Psoas muscle (tissue), 8 donors: Measurements from ENCODE around the gene RBFOX2. TPM values are rescaled to one million over a fixed set of nuclear protein-coding genes. Genes with fewer than 3 reads are reported as not detected.

Experiments used
- ATAC-seq, 4 donors: fragments of 200-7000 bp; cut with Tn5 transposase; one replicate each; pipeline ENCODE4 v1.9.1; 2020; ENCODE audit warnings: moderate library complexity in 3 of 4, mild to moderate bottlenecking in 2 of 4
- DNase-seq, 2 donors: peaks; one replicate each; pipeline ENCODE4 v3.0.0-alpha.2; 2020
- H3K27ac ChIP-seq: fragments of 200-600 bp; one replicate; pipeline ENCODE4 v1.8.0; 2022
- H3K27me3 ChIP-seq, 3 donors: fragments of 200-600 bp in 1 of 3; one replicate each; pipeline versions ENCODE4 v1.6.1 to v1.8.0; 2013 to 2022; ENCODE audit warnings: low read length in 2 of 3, mild to moderate bottlenecking in 2 of 3, moderate library complexity in 1 of 3; ENCODE audit not compliant: insufficient read depth in 3 of 3
- H3K36me3 ChIP-seq, 2 donors: fragments of 200-600 bp in 1 of 2; one replicate each; pipeline versions ENCODE4 v1.6.1 to v1.8.0; 2013 to 2022; ENCODE audit warnings: low read depth in 1 of 2, mild to moderate bottlenecking in 1 of 2, moderate library complexity in 1 of 2; ENCODE audit not compliant: insufficient read depth in 1 of 2
- H3K4me1 ChIP-seq: fragments of 200-600 bp; one replicate; pipeline ENCODE4 v1.8.0; 2022
- H3K4me3 ChIP-seq: fragments of 200-600 bp; one replicate; pipeline ENCODE4 v1.8.0; 2022; ENCODE audit warnings: mild to moderate bottlenecking
- H3K9me3 ChIP-seq: fragments of 200-600 bp; one replicate; pipeline ENCODE4 v1.8.0; 2022
- WGBS, 3 donors: extraction: QIAGEN DNeasy Blood & Tissue Kit; methylation state at CpG; one replicate each; pipeline versions ENCODE4 v1.1.6 to v1.1.7; 2013; 5-methylcytosine and 5-hydroxymethylcytosine counted together
- intact Hi-C, 2 donors: fragments of 100-400 bp; cut with DNase I; formaldehyde crosslinking; loops; one replicate each; pipeline versions ENCODE4 v1.11.0 to v1.14.2; 2022
- polyA plus RNA-seq, 3 donors: library from polyadenylated mRNA; stranded (reverse); fragments of 200-250 nt; gene quantifications; one replicate each; pipeline ENCODE4 v1.2.3, GENCODE V29; 2013
- total RNA-seq, 4 donors: library from RNA; stranded (reverse); fragmentation: NEBNext Ultra II Directional in 2 of 4; extraction: Animal tissue kit (Norgen Biotek cat#: 25700) in 2 of 4; gene quantifications; one replicate each; pipeline versions ENCODE4 v1.2.1 to v1.2.4, GENCODE V29; 2021 to 2023
- TF ChIP-seq, protein P1 (sequence below): fragments of 200-600 bp; IDR thresholded peaks from one replicate; pipeline ENCODE4 v1.8.0; 2022; ENCODE audit warnings: antibody characterized with exemption
- donor health status: healthy with polysubstance abuse.
- donor health status: DM: no; HTN: no; CAD: no; lungs with moderate emphysema.
- donor health status: Bipolar disorder and iron deficiency.
- donor health status: healthy.
- donor health status: DM: yes; HTN: yes; CAD: no.
- donor health status: DM: no; HTN: no; CAD: no.
- donor health status: DM: no; HTN: no; CAD: no.
- donor health status: DM: yes; HTN: yes; CAD: no.

The RBFOX2 gene
- total and polyA plus RNA-seq, 7 donors, result 7.7 to 50.4 (median 28.4) TPM

GRCh38 chr22:35761037-35761436 is 267.6 kb downstream of the RBFOX2 start:
- H3K4me3 ChIP-seq, result no peak overlapping the region
- peaks cover 0 to 74% of the 10 kb centered on the region in 2 donors for H3K36me3 ChIP-seq
- WGBS, 3 donors, result 97 to 100% (median 97%) methylated on average over 1 of the region's 1 CpG
- peaks cover 7% of the 10 kb centered on the region for H3K4me1 ChIP-seq
- no peak for DNase-seq
- TF ChIP-seq, protein P1, sequence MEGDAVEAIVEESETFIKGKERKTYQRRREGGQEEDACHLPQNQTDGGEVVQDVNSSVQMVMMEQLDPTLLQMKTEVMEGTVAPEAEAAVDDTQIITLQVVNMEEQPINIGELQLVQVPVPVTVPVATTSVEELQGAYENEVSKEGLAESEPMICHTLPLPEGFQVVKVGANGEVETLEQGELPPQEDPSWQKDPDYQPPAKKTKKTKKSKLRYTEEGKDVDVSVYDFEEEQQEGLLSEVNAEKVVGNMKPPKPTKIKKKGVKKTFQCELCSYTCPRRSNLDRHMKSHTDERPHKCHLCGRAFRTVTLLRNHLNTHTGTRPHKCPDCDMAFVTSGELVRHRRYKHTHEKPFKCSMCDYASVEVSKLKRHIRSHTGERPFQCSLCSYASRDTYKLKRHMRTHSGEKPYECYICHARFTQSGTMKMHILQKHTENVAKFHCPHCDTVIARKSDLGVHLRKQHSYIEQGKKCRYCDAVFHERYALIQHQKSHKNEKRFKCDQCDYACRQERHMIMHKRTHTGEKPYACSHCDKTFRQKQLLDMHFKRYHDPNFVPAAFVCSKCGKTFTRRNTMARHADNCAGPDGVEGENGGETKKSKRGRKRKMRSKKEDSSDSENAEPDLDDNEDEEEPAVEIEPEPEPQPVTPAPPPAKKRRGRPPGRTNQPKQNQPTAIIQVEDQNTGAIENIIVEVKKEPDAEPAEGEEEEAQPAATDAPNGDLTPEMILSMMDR, result peak; percentile 32
- no peaks in the 10 kb centered on the region for H3K9me3 ChIP-seq
- ATAC-seq, result peak in 2 of 4 donors; percentile 80 to 81
- intact Hi-C loops, result loop anchor here (5.0 kb wide), 2 partner anchors 156 to 161 kb away; no protein-coding TSS in a partner anchor
- H3K27ac ChIP-seq, result no peak overlapping the region
- H3K27me3 ChIP-seq, result no peaks in the 10 kb centered on the region

DNA sequence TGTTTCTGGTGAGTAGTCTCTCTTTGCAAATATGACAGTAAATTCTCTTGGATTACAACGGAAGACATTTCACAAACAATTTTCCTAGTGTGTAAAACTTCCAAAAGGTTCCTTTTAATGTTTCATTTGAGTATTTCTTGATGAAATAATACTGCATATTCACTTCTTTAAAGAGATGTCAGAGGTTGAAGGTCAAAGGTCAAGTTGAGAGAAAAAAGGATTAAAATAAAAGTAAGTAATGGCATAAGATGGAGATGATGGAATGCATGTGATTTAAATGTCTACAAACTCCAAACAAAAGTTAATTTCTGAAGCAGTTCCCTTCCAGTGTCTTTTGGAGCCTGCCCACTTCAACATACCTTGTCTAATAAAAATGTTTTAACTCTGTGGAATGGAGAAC is 270.2 kb downstream of the RBFOX2 start:
- Histone ChIP-seq H3K36me3 (peaks cover 0 to 85% of the 10 kb centered on the region in 2 donors), H3K27ac (no peak overlapping the region), H3K4me1 (no peaks in the 10 kb centered on the region), H3K9me3 (no peaks in the 10 kb centered on the region), H3K27me3 (no peaks in the 10 kb centered on the region), H3K4me3 (no peak overlapping the region)
- TF ChIP-seq, protein P1, result no peak
- intact Hi-C loops, result no loop called here
- WGBS, 3 donors, result 71 to 75% (median 71%) methylated on average over 1 of the region's 1 CpG
- DNase-seq, result no peak
- ATAC-seq, result no peak

DNA sequence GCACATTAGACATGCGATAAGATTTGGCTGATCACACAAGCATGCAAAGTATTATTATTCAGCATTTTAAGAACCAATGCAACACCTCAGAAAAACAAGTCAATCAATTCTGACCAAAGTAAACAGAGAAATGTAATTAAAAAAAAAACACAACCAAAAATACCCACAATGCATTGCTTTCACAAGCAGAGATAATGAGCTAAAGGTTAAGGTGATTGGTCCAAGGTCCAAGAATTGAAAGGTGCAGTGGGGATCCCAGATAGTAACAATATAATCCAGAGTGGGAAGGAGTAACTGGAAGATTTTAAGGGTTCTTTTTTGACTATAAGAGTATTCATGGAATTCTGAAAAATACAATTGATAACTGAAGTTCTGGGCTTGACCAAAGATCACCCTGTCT is 271.9 kb downstream of the RBFOX2 start:
- no peak for ATAC-seq
- intact Hi-C loops, result no loop called here

DNA sequence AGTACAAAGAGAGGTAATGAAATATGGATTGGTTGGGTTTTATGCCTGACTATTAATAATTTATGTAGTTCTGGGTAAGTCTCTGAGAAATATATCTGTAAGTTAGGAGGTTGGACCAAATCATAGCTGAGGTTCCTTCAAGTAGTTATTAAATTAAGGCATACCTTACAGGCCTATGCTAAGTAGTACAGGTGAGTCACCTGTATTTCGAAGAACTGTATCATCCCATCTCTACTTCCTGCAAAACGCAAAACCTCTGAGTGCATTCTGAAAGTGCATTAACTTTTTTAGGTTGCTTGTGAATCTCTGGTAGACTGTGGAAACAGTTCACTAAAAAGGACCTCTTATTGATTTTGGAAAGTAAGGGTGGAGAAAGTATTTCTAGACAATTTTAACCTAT is 273.9 kb downstream of the RBFOX2 start:
- H3K36me3 ChIP-seq, result peaks cover 0 to 59% of the 10 kb centered on the region in 2 donors
- H3K27me3 ChIP-seq, result no peaks in the 10 kb centered on the region
- no peak overlapping the region for H3K27ac ChIP-seq
- intact Hi-C loops, result no loop called here
- ATAC-seq (no peak), DNase-seq (no peak)
- peaks cover 6% of the 10 kb centered on the region for H3K4me1 ChIP-seq
- TF ChIP-seq, protein P1, result no peak
- H3K9me3 ChIP-seq, result no peaks in the 10 kb centered on the region
- no peak overlapping the region for H3K4me3 ChIP-seq
- 94 to 98% (median 97%) methylated on average over 2 of the region's 2 CpGs for WGBS, 3 donors

More for the DNA sequence above, 271.9 kb downstream of the RBFOX2 start:
- WGBS, 3 donors, result 98 to 100% (median 98%) methylated on average over 1 of the region's 1 CpG
- Histone ChIP-seq H3K36me3 (peaks cover 0 to 72% of the 10 kb centered on the region in 2 donors), H3K4me3 (no peak overlapping the region), H3K9me3 (no peaks in the 10 kb centered on the region), H3K27me3 (no peaks in the 10 kb centered on the region), H3K27ac (no peak overlapping the region), H3K4me1 (peaks cover 6% of the 10 kb centered on the region)
- DNase-seq, result no peak
- TF ChIP-seq, protein P1, result no peak

DNA sequence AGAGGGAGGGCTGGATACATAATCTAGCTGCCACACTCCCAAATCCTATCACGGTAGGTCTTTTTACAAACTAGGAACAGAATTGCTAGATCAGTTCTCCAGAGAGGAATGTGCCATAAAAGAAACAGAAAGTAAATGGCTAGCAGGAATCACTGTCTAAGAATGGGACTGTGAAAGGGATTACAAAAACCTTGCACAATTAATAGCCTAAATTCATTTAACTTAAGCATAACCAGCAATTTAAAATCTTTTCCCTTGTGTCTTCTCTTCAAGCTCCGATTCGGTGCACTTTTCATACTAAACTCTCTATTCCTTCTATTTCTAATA is 275.8 kb downstream of the RBFOX2 start:
- intact Hi-C loops, result no loop called here
- 62 to 67% (median 66%) methylated on average over 3 of the region's 3 CpGs for WGBS, 3 donors
- peak in 1 of 4 donors; percentile 42 for ATAC-seq

More for the DNA sequence above, 275.8 kb downstream of the RBFOX2 start:
- H3K36me3 ChIP-seq, result peaks cover 0 to 44% of the 10 kb centered on the region in 2 donors
- TF ChIP-seq, protein P1, result no peak
- peak overlapping the region; percentile 56 for H3K27ac ChIP-seq
- no peak overlapping the region for H3K4me3 ChIP-seq
- H3K4me1 ChIP-seq, result peaks cover 14% of the 10 kb centered on the region
- no peak for DNase-seq
- H3K9me3 ChIP-seq, result no peaks in the 10 kb centered on the region
- no peaks in the 10 kb centered on the region for H3K27me3 ChIP-seq
